ENCODE data around the gene RAP1GDS1.

DNA sequence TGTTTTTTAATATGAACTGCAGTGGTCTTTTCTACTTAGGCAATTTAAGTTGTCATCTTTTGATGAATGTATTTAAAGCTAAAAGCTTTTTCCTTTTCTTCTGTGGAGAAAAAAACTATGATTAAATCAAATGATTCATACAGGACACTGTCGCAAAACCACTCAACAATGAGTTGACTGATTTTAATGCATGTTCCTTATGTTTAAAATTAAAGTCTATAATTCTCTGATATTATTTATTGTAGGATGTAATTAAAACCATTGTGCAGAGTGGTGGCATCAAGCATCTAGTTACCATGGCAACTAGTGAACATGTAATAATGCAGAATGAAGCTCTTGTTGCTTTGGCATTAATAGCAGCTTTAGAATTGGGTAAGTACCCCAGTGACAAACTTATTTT is 172.5 kb downstream of the RAP1GDS1 start:
- TF ChIP-seq TAF1 (conservative IDR thresholded peaks at IDR 0.05) = no peak
- TF ChIP-seq RAD21 (IDR thresholded peaks at IDR 0.05) = no peak
- TF ChIP-seq, protein P1, sequence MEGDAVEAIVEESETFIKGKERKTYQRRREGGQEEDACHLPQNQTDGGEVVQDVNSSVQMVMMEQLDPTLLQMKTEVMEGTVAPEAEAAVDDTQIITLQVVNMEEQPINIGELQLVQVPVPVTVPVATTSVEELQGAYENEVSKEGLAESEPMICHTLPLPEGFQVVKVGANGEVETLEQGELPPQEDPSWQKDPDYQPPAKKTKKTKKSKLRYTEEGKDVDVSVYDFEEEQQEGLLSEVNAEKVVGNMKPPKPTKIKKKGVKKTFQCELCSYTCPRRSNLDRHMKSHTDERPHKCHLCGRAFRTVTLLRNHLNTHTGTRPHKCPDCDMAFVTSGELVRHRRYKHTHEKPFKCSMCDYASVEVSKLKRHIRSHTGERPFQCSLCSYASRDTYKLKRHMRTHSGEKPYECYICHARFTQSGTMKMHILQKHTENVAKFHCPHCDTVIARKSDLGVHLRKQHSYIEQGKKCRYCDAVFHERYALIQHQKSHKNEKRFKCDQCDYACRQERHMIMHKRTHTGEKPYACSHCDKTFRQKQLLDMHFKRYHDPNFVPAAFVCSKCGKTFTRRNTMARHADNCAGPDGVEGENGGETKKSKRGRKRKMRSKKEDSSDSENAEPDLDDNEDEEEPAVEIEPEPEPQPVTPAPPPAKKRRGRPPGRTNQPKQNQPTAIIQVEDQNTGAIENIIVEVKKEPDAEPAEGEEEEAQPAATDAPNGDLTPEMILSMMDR (IDR thresholded peaks at IDR 0.05; ENCODE audit: low read depth, low read length, missing input control) = no peak
- no peak for TF ChIP-seq REST (IDR thresholded peaks at IDR 0.05)
- no peak for TF ChIP-seq JUND (IDR thresholded peaks at IDR 0.05)
- TF ChIP-seq, protein P2, sequence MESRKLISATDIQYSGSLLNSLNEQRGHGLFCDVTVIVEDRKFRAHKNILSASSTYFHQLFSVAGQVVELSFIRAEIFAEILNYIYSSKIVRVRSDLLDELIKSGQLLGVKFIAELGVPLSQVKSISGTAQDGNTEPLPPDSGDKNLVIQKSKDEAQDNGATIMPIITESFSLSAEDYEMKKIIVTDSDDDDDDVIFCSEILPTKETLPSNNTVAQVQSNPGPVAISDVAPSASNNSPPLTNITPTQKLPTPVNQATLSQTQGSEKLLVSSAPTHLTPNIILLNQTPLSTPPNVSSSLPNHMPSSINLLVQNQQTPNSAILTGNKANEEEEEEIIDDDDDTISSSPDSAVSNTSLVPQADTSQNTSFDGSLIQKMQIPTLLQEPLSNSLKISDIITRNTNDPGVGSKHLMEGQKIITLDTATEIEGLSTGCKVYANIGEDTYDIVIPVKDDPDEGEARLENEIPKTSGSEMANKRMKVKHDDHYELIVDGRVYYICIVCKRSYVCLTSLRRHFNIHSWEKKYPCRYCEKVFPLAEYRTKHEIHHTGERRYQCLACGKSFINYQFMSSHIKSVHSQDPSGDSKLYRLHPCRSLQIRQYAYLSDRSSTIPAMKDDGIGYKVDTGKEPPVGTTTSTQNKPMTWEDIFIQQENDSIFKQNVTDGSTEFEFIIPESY (IDR thresholded peaks at IDR 0.05) = no peak
- no peak for TF ChIP-seq EGR1 (IDR thresholded peaks at IDR 0.05; ENCODE audit: low read depth in 2 of 2)
- TF ChIP-seq, protein P3, sequence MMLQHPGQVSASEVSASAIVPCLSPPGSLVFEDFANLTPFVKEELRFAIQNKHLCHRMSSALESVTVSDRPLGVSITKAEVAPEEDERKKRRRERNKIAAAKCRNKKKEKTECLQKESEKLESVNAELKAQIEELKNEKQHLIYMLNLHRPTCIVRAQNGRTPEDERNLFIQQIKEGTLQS (IDR thresholded peaks at IDR 0.05) = no peak
- TF ChIP-seq, protein P4, sequence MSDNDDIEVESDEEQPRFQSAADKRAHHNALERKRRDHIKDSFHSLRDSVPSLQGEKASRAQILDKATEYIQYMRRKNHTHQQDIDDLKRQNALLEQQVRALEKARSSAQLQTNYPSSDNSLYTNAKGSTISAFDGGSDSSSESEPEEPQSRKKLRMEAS (IDR thresholded peaks at IDR 0.05) = no peak
- TF ChIP-seq FOXA1 (IDR thresholded peaks at IDR 0.05) = no peak
- TF ChIP-seq GABPA (IDR thresholded peaks at IDR 0.05 in 1 of 2, conservative IDR thresholded peaks at IDR 0.05 in 1 of 2) = no peak
- no peak for TF ChIP-seq YY1 (IDR thresholded peaks at IDR 0.05)
